ENCODE results near the gene NUDCD3.

Gene NUDCD3

DNA sequence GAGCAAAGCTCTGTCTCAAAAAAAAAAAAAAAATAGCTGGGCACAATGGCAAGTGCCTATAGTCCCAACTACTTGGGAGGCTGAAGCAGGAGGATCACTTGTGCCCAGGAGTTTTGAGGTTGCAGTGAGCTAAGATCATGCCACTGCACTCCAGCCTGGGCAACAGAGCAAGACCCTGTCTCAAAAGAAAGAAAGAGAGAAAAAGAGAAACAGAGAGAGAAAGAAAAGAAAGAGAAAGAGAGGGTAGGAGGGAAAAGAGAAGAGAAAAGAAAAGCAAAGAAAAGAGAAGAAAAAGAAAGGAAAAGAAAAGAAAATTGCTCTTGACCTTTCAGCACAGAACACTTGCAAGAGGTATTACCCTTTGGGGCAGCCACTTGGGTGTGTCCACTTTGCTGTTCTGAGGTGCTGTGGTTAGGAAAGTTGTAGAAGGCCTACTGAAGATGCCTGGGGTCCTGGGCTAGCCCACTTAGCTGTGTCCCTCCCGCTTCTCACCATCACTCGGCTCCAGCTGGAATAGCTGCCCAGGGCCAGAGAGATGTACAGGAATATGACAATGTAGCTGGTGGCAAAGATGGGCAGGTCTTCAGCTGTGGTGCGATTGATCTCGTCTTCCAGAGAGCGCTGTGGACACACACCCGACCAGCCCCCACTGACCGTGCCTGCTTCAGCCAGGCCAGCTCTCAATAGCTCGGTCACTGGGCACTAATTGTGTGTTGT lies 45.0 kb upstream of the NUDCD3 start:
- TF ChIP-seq, protein P1, sequence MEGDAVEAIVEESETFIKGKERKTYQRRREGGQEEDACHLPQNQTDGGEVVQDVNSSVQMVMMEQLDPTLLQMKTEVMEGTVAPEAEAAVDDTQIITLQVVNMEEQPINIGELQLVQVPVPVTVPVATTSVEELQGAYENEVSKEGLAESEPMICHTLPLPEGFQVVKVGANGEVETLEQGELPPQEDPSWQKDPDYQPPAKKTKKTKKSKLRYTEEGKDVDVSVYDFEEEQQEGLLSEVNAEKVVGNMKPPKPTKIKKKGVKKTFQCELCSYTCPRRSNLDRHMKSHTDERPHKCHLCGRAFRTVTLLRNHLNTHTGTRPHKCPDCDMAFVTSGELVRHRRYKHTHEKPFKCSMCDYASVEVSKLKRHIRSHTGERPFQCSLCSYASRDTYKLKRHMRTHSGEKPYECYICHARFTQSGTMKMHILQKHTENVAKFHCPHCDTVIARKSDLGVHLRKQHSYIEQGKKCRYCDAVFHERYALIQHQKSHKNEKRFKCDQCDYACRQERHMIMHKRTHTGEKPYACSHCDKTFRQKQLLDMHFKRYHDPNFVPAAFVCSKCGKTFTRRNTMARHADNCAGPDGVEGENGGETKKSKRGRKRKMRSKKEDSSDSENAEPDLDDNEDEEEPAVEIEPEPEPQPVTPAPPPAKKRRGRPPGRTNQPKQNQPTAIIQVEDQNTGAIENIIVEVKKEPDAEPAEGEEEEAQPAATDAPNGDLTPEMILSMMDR (IDR thresholded peaks at IDR 0.05; ENCODE audit: insufficient read depth, low read depth, low read length, missing control alignments), result no peak
- H3K4me3 ChIP-seq (ENCODE audit: low read depth, low read length), result no peak overlapping the region
- DNase-seq (ENCODE audit: low read depth), result no peak

DNA sequence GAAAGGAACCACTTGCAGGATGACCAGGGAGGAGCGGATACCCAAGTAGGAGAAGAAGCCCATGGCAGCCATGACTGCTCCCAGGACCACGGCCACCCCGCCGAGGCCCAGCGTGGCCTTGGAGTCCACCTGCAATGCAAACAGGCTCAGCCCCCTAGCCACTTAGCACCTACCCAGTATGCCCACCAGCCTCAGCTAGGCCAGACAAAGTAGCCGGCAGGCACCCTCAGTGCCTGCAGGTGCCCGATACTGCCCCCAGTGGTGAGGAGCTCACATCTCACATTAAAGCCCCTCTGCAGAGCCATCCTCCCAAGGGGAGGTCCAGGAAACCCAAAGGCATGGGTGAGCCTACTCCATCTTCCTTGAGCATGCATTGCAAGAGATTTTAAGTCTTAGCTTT lies 44.0 kb upstream of the NUDCD3 start:
- peak; percentile 62 for DNase-seq (ENCODE audit: low read depth)
- TF ChIP-seq, protein P1 (IDR thresholded peaks at IDR 0.05; ENCODE audit: insufficient read depth, low read depth, low read length, missing control alignments), result peak; percentile 85
- no peak overlapping the region for H3K4me3 ChIP-seq (ENCODE audit: low read depth, low read length)

DNA sequence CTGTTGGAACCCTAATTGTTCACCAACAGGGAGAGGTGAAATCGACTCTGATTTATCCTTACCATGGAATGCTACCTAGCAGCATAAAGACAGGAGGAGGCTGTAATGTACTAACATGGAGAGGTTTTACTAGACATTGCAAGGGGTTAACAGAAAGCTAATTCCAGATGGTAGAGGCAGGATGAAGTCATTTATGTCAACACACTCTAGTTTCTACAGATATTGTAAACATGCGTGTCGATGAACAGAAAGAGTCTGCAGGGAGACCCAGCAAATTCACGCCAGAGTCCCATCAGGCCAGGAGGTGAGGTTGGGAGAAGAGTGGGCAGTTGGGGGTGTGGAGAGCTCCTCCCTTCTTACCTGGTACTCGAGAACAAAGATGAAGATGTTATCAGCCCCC lies 43.6 kb upstream of the NUDCD3 start:
- TF ChIP-seq, protein P1 (IDR thresholded peaks at IDR 0.05; ENCODE audit: insufficient read depth, low read depth, low read length, missing control alignments), result no peak
- DNase-seq (ENCODE audit: low read depth), result no peak
- no peak overlapping the region for H3K4me3 ChIP-seq (ENCODE audit: low read depth, low read length)

DNA sequence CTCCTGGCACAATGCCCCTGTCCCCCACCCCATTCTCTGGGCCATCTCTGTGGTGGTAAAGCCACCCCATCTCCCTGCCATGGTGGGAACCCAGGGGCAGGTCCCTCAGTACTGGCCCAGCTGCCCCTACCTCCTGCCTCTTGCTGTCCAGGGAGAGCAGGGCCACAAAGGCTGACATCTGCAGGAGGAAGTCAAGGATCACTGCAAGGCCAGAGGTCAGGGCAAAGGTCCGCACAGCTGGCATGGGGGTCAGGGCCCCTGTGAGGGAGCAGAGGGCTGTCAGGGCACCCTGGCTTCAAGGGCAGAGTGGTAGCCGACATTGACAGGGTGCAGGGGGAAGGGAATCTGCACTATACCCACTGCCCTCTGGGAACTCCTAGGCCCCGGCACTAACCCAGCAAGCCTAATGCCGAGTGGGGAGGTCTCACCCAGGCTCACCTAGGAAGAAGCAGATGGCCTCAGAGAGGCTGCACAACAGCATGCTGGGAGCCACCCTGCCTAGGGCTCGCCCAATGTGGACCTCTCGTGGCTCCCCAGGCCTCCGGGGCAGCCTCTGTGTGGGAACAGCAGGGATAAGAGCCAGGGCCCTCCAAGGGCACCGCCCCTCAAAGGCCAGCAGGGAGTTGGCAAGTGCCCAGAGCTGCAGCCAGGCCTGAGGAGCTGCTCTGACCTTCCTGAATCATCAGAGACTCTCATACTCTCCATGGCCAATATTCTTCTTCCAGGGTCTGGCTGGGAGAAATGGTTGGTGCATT lies 43.0 kb upstream of the NUDCD3 start:
- TF ChIP-seq, protein P1 (IDR thresholded peaks at IDR 0.05; ENCODE audit: insufficient read depth, low read depth, low read length, missing control alignments), result no peak
- DNase-seq (ENCODE audit: low read depth), result no peak
- no peak overlapping the region for H3K4me3 ChIP-seq (ENCODE audit: low read depth, low read length)

DNA sequence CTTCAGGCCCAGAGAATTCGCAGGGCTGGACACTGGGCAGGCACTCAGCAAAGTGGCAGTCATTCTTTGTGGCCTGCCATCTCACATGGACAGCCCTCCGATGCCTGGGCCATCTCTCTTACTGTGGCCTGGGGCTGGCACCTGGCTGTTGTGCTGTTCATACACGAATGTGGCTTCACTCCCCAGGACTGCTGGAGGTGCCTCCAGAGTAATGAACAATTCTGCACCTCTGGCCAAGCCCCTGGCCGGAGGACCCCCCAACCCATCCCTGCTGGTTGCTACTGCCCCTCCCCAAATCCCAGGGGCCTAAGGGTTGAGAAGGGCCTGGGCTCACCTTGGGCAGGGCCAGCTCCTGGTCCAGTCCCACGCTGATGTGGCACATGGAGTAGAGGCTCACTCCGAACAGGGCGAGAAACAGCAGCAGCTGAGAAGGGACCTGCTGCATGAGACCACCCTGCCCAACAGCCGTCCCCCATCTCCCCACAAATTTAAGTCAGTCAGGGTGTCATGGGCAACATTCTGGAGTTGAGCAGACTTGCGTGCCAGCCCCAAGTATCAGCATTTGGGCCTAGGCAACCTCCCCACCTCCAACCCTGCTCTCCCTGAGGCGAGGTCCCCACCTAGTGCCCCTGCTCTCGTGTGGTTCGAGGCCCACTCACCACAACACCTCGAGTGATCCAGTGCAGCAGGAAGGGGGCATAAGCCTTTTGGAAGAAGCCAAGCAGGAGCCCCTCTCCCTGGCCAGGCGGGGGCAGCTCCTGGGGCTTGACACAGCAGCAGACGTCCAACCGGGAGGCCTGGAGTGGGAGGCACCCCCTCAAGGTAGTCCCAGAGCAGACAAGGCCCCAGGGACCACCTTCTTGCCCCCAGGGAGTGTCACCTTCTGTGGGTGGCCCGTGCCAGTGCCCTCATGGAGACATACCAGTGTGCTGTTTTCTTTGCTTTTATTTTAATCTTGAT lies 41.2 kb upstream of the NUDCD3 start:
- DNase-seq (ENCODE audit: low read depth), result no peak

DNA sequence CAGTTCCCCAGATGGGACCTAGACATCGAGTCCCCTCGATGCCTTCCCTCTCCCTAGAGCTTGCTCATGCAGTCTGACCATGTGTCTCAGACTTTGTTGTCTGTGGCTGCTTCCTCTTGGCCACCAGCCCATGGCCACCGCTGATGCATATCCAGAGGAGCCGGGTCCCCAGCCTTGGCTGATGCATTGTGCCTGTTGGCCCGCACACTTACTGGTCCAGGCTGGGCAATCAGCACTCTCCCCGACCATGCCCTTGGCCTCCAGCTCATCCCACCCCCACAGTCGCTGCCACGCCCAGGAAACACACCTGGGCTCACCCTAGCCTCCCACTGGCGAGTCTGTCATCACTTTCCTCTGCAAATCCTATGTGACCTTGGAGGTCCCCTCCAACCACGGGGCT lies 40.5 kb upstream of the NUDCD3 start:
- no peak overlapping the region for H3K4me3 ChIP-seq (ENCODE audit: low read depth, low read length)
- TF ChIP-seq, protein P1 (IDR thresholded peaks at IDR 0.05; ENCODE audit: insufficient read depth, low read depth, low read length, missing control alignments), result no peak
- DNase-seq (ENCODE audit: low read depth), result no peak

More for the DNA sequence above, 41.2 kb upstream of the NUDCD3 start:
- TF ChIP-seq, protein P1 (IDR thresholded peaks at IDR 0.05; ENCODE audit: insufficient read depth, low read depth, low read length, missing control alignments), result no peak
- no peak overlapping the region for H3K4me3 ChIP-seq (ENCODE audit: low read depth, low read length)
